Glomerular endothelial cell (primary cell): ENCODE data around the gene TFG. TPM values are rescaled to one million over a fixed set of nuclear protein-coding genes. Genes with fewer than 3 reads are reported as not detected.

Experiments
- DNase-seq: peaks from one replicate; pipeline ENCODE4 v3.0.0-alpha.2; 2011; ENCODE audit warnings: low read depth, low spot score; ENCODE audit errors: extremely low read depth
- total RNA-seq: library from RNA; depleted of rRNA; stranded (reverse); fragments of >200 nt; gene quantifications from 2 replicates; pipeline ENCODE4 v1.2.3, GENCODE V29; 2015

TFG gene
- total RNA-seq, 1 donor from 2014 or later, result 127 TPM

DNA sequence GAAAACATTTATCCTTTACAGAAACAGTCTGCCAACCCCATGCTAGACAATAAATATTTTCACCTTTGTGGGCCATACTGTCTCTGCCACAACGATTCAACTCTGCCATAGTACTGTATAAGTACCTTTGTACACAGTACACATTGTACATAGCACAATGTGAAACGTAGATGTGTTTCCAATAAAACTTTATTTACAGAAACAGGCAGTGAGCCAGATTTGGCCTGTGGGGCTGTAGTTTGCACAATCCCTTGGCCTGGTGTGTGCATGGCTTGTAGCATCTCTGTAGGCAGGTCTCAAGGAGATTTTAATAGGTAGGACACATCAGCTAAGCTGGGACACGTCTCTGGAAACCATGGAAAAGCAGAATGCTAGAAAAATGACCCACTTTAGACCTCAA lies 74.3 kb downstream of the TFG start:
- no peak for DNase-seq

DNA sequence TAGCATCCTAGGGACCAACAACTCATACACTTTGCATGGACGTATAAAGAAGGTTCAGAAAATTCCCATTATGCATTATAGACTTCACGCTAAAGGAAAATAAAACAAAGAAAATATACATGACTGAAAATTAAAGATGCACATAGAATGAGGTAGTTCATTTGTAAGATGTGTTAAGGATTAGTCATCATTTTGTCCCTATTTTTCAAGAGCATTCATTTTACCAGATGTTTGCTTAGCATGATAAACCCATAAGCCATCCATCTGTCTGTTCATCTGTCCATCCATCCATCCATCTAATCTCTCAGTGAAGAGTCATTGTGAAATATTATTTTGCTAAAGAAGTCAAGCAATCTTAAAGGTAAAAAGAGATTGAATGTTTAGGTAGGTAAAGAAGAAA lies 80.3 kb downstream of the TFG start:
- no peak for DNase-seq

GRCh38 chr3:100796556-100796955 lies 87.3 kb downstream of the TFG start:
- no peak for DNase-seq

DNA sequence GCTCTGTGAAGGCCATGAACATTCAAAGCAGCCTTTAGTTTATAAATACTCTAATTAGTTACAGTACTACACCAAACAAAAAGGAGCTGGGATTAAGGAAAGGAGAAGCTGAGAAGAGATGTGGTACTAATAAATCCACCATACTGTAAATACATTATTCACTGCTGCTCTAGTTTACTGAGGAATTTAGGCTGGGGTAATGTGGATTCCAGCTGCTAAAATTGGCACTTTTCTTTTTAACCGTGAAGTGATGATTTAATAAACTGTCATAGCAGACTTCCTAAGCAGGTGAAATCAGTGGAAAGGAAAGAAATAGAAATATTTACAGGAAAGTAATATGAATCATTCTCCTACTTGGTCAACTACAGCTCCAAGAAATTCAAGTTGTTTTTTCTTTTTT lies 88.7 kb downstream of the TFG start:
- no peak for DNase-seq

Other genes with a start within 250 kb of the TFG start
- gene TMEM45A, start 216.9 kb upstream of the TFG start, total RNA-seq, result 4.2 and 16.1 TPM in 2 replicates
- gene ADGRG7, start 99.9 kb upstream of the TFG start, total RNA-seq, result not detected in 2 replicates